Muscle of arm (tissue), 12 donors: Measurements from ENCODE around the gene MRFAP1L1. TPM values are rescaled to one million over a fixed set of nuclear protein-coding genes. Genes with fewer than 3 reads are reported as not detected.
"Not testable (repeated sequence)": the region's sequence is repeated elsewhere in the genome, so short reads cannot be mapped to it uniquely, and the experiment has no call there.

Experiments used
- DNase-seq: peaks from one replicate; pipeline ENCODE4 v3.0.0-alpha.2; 2013
- polyA plus RNA-seq, 12 donors: library from polyadenylated mRNA; unstranded; fragments of 120-200 nt; gene quantifications; one replicate each; pipeline ENCODE4 v1.2.1, GENCODE V29; 2013; ENCODE audit not compliant: insufficient read length in 12 of 12

Gene MRFAP1L1
- polyA plus RNA-seq, 12 donors = 50.4 to 76.4 (median 58.7) TPM; not detected in 1

GRCh38 chr4:6693231-6694176 lies 16.2 kb downstream of the MRFAP1L1 start, which contains the start of gene S100P:
Gene S100P (plus strand): TSS chr4:6693878. CDS start chr4:6693933, 55 bp downstream.
- no peak for DNase-seq

- DNase-seq = no peak
Measured at GRCh38 chr4:6692806-6693205, 16.9 kb downstream of the MRFAP1L1 start.

GRCh38 chr4:6692379-6692778 lies 17.3 kb downstream of the MRFAP1L1 start:
- DNase-seq = no peak

GRCh38 chr4:6689506-6689960 lies 20.1 kb downstream of the MRFAP1L1 start:
- DNase-seq = no peak

- peak; percentile 43 for DNase-seq
Measured at GRCh38 chr4:6688879-6689505, 20.7 kb downstream of the MRFAP1L1 start.

- DNase-seq = no peak
Measured at GRCh38 chr4:6687947-6688878, 21.5 kb downstream of the MRFAP1L1 start.

GRCh38 chr4:6686104-6686787 lies 23.4 kb downstream of the MRFAP1L1 start:
- DNase-seq = no peak

GRCh38 chr4:6684656-6685055 lies 25.0 kb downstream of the MRFAP1L1 start:
- no peak for DNase-seq

- no peak for DNase-seq
Measured at GRCh38 chr4:6682862-6683590, 26.6 kb downstream of the MRFAP1L1 start.

GRCh38 chr4:6681191-6681590 lies 28.5 kb downstream of the MRFAP1L1 start:
- no peak for DNase-seq

- DNase-seq = no peak
Measured at GRCh38 chr4:6680372-6681034, 29.2 kb downstream of the MRFAP1L1 start.

- DNase-seq = no peak
Measured at GRCh38 chr4:6676722-6677558, 32.7 kb downstream of the MRFAP1L1 start.

- DNase-seq = no peak
Measured at GRCh38 chr4:6674500-6675149, 35.0 kb downstream of the MRFAP1L1 start.

GRCh38 chr4:6673660-6674499 lies 35.8 kb downstream of the MRFAP1L1 start:
- peak; percentile 96 for DNase-seq

- DNase-seq = not testable (repeated sequence)
Measured at GRCh38 chr4:6673191-6673659, 36.4 kb downstream of the MRFAP1L1 start.

- DNase-seq = not testable (repeated sequence)
Measured at GRCh38 chr4:6672541-6673190, 37.0 kb downstream of the MRFAP1L1 start.

GRCh38 chr4:6672131-6672530 lies 37.5 kb downstream of the MRFAP1L1 start:
- no peak for DNase-seq
